Aorta (tissue), 5 donors: ENCODE data around the gene RECQL5. TPM values are rescaled to one million over a fixed set of nuclear protein-coding genes. Genes with fewer than 3 reads are reported as not detected.

ENCODE experiments used
- ATAC-seq: fragments of 200-7000 bp; cut with Tn5 transposase; one replicate; pipeline ENCODE4 v1.9.1; 2022; ENCODE audit warnings: moderate library complexity; ENCODE audit not compliant: low FRiP score
- DNase-seq, 2 donors: peaks; one replicate each; pipeline ENCODE4 v3.0.0-alpha.2; 2020
- H3K27ac ChIP-seq, 2 donors: one replicate each; pipeline ENCODE4 v1.5.1; 2013; ENCODE audit warnings: low read length in 2 of 2, mild to moderate bottlenecking in 2 of 2, moderate library complexity in 2 of 2, control low read depth in 1 of 2, inconsistent platforms in 1 of 2, low read depth in 1 of 2
- H3K27me3 ChIP-seq, 2 donors: one replicate each; pipeline ENCODE4 v1.6.1; 2013; ENCODE audit warnings: control low read depth in 1 of 2, low read length in 1 of 2, mild to moderate bottlenecking in 1 of 2, moderate library complexity in 1 of 2; ENCODE audit not compliant: insufficient read depth in 2 of 2, control insufficient read depth in 1 of 2
- H3K36me3 ChIP-seq, 2 donors: one replicate each; pipeline ENCODE4 v1.6.1; 2013; ENCODE audit warnings: control low read depth in 1 of 2, low read length in 1 of 2, mild to moderate bottlenecking in 1 of 2; ENCODE audit not compliant: insufficient read depth in 2 of 2, control insufficient read depth in 1 of 2
- H3K4me1 ChIP-seq, 2 donors: one replicate each; pipeline ENCODE4 v1.6.1; 2013; ENCODE audit warnings: low read length in 2 of 2, control low read depth in 1 of 2, mild to moderate bottlenecking in 1 of 2, moderate library complexity in 1 of 2; ENCODE audit not compliant: insufficient read depth in 2 of 2, control insufficient read depth in 1 of 2
- H3K4me3 ChIP-seq, 2 donors: one replicate each; pipeline ENCODE4 v1.5.1; 2013; ENCODE audit warnings: low read length in 2 of 2, control low read depth in 1 of 2, mild to moderate bottlenecking in 1 of 2
- H3K9me3 ChIP-seq: one replicate; pipeline ENCODE4 v1.6.1; 2013; ENCODE audit warnings: mild to moderate bottlenecking, low read length; ENCODE audit not compliant: control insufficient read depth
- WGBS, 2 donors: extraction: QIAGEN DNeasy Blood & Tissue Kit; methylation state at CpG; one replicate each; pipeline ENCODE4 v1.1.7; 2013; 5-methylcytosine and 5-hydroxymethylcytosine counted together
- intact Hi-C, 2 donors: fragments of 100-400 bp; cut with DNase I; formaldehyde crosslinking; loops; one replicate each; pipeline versions ENCODE4 v1.14.2 to v1.15.0; 2022
- polyA plus RNA-seq, 2 donors: library from polyadenylated mRNA; stranded (reverse); fragments of 200-250 nt; gene quantifications; one replicate each; pipeline ENCODE4 v1.2.3, GENCODE V29; 2013
- total RNA-seq, 2 donors: library from RNA; stranded (reverse); fragmentation: NEBNext Ultra II Directional; extraction: Animal tissue kit (Norgen Biotek cat#: 25700); gene quantifications; one replicate each; pipeline ENCODE4 v1.2.1, GENCODE V29; 2021
- donor health status: healthy with polysubstance abuse.
- donor health status: Bipolar disorder and iron deficiency.
- donor health status: DM: no; HTN: no; CAD: no.
- donor health status: DM: no; HTN: no; CAD: no.
- donor health status: DM: yes; HTN: yes; CAD: no.

RECQL5 gene
- total and polyA plus RNA-seq, 4 donors, result 3.3 to 40.6 (median 18.8) TPM

GRCh38 chr17:75698659-75699058 is 31.7 kb upstream of the RECQL5 start:
- H3K4me1 ChIP-seq, result no peaks in the 10 kb centered on the region

GRCh38 chr17:75697651-75698291 is 30.8 kb upstream of the RECQL5 start:
- no peak for ATAC-seq
- H3K27ac ChIP-seq, result no peak overlapping the region
- peaks cover 0 to 6% of the 10 kb centered on the region in 2 donors for H3K36me3 ChIP-seq

More at GRCh38 chr17:75698659-75699058, 31.7 kb upstream of the RECQL5 start:
- no peak for DNase-seq
- Histone ChIP-seq H3K36me3 (peaks cover 0 to 9% of the 10 kb centered on the region in 2 donors), H3K27ac (no peak overlapping the region), H3K9me3 (no peaks in the 10 kb centered on the region), H3K4me3 (no peak overlapping the region), H3K27me3 (no peaks in the 10 kb centered on the region)
- WGBS, 2 donors, result 89 to 93% methylated on average over 3 of the region's 3 CpGs
- no peak for ATAC-seq
- intact Hi-C loops, result loop anchor here in 1 of 2 donors (5.0 kb wide), 1 partner anchor 49 kb away; no protein-coding TSS in a partner anchor

GRCh38 chr17:75695830-75696271 is 28.9 kb upstream of the RECQL5 start:
- no peak overlapping the region for H3K27ac ChIP-seq
- H3K36me3 ChIP-seq, result peaks cover 0 to 6% of the 10 kb centered on the region in 2 donors
- DNase-seq, result no peak
- WGBS, 2 donors, result 89 to 93% methylated on average over 12 of the region's 12 CpGs
- no peaks in the 10 kb centered on the region for H3K27me3 ChIP-seq
- H3K4me3 ChIP-seq, result no peak overlapping the region
- H3K4me1 ChIP-seq, result no peaks in the 10 kb centered on the region
- H3K9me3 ChIP-seq, result no peaks in the 10 kb centered on the region
- intact Hi-C loops, result loop anchor here in 1 of 2 donors (5.0 kb wide), 1 partner anchor 51 kb away; no protein-coding TSS in a partner anchor
- ATAC-seq, result no peak

More at GRCh38 chr17:75697651-75698291, 30.8 kb upstream of the RECQL5 start:
- Histone ChIP-seq H3K9me3 (no peaks in the 10 kb centered on the region), H3K4me3 (no peak overlapping the region), H3K27me3 (no peaks in the 10 kb centered on the region), H3K4me1 (no peaks in the 10 kb centered on the region)
- WGBS, 2 donors, result 80 to 89% methylated on average over 10 of the region's 10 CpGs
- no peak for DNase-seq
- intact Hi-C loops, result loop anchor here in 1 of 2 donors (5.0 kb wide), 1 partner anchor 50 kb away; no protein-coding TSS in a partner anchor

GRCh38 chr17:75695141-75695829 is 28.3 kb upstream of the RECQL5 start:
- ATAC-seq, result no peak
- Histone ChIP-seq H3K27ac (no peak overlapping the region), H3K36me3 (peaks cover 0 to 4% of the 10 kb centered on the region in 2 donors)

GRCh38 chr17:75694536-75694935 is 27.6 kb upstream of the RECQL5 start:
- Histone ChIP-seq H3K27me3 (no peaks in the 10 kb centered on the region), H3K27ac (no peak overlapping the region), H3K4me1 (no peaks in the 10 kb centered on the region), H3K4me3 (no peak overlapping the region), H3K9me3 (no peaks in the 10 kb centered on the region), H3K36me3 (peaks cover 0 to 2% of the 10 kb centered on the region in 2 donors)
- 74 to 75% methylated on average over 14 of the region's 14 CpGs for WGBS, 2 donors
- DNase-seq (peak in 1 of 2 donors; percentile 61), ATAC-seq (no peak)
- intact Hi-C loops, result no loop called here

More at GRCh38 chr17:75695141-75695829, 28.3 kb upstream of the RECQL5 start:
- H3K9me3 ChIP-seq, result no peaks in the 10 kb centered on the region
- no peaks in the 10 kb centered on the region for H3K4me1 ChIP-seq
- 83 to 88% methylated on average over 7 of the region's 7 CpGs for WGBS, 2 donors
- H3K27me3 ChIP-seq, result no peaks in the 10 kb centered on the region
- no peak overlapping the region for H3K4me3 ChIP-seq
- intact Hi-C loops, result loop anchor here in 1 of 2 donors (5.0 kb wide), 1 partner anchor 52 kb away; no protein-coding TSS in a partner anchor
- no peak for DNase-seq

- intact Hi-C loops, result no loop called here
- H3K27me3 ChIP-seq, result no peaks in the 10 kb centered on the region
- ATAC-seq, result peak; percentile 65
- no peaks in the 10 kb centered on the region for H3K9me3 ChIP-seq
- no peaks in the 10 kb centered on the region for H3K4me1 ChIP-seq
- 42 to 44% methylated on average over 19 of the region's 19 CpGs for WGBS, 2 donors
- peak overlapping the region in 1 of 2 donors; percentile 52 for H3K27ac ChIP-seq
- H3K36me3 ChIP-seq, result peaks cover 0 to 2% of the 10 kb centered on the region in 2 donors
- H3K4me3 ChIP-seq, result no peak overlapping the region
- DNase-seq, result peak; percentile 81 to 82
Observed at GRCh38 chr17:75693500-75694481, 26.8 kb upstream of the RECQL5 start.

- Histone ChIP-seq H3K27me3 (no peaks in the 10 kb centered on the region), H3K9me3 (no peaks in the 10 kb centered on the region), H3K27ac (no peak overlapping the region), H3K4me3 (no peak overlapping the region), H3K4me1 (no peaks in the 10 kb centered on the region), H3K36me3 (peaks cover 0 to 2% of the 10 kb centered on the region in 2 donors)
- 78 to 80% methylated on average over 13 of the region's 13 CpGs for WGBS, 2 donors
- intact Hi-C loops, result no loop called here
- peak in 1 of 2 donors; percentile 62 for DNase-seq
- ATAC-seq, result no peak
Observed at GRCh38 chr17:75692976-75693375, 26.0 kb upstream of the RECQL5 start.
